Measurements from ENCODE around the gene ZNF331.

GRCh38 chr19:53537121-53537520 lies 824 bp upstream of the ZNF331 start:
- TF ChIP-seq POLR2AphosphoS5 (IDR thresholded peaks at IDR 0.05; ENCODE audit: low read depth, low read length) (no peak), POLR2A (IDR thresholded peaks at IDR 0.05; ENCODE audit: low read depth, low read length) (no peak), TAF1 (IDR thresholded peaks at IDR 0.05; ENCODE audit: low read depth, low read length) (no peak), SPI1 (IDR thresholded peaks at IDR 0.05; ENCODE audit: low read depth, low read length) (no peak)
